ENCODE measurements around the gene PTPRD.

PTPRD gene

GRCh38 chr9:8772302-8772701, 1840.5 kb downstream of the PTPRD start:
- DNase-seq (ENCODE audit: low spot score): no peak

DNA sequence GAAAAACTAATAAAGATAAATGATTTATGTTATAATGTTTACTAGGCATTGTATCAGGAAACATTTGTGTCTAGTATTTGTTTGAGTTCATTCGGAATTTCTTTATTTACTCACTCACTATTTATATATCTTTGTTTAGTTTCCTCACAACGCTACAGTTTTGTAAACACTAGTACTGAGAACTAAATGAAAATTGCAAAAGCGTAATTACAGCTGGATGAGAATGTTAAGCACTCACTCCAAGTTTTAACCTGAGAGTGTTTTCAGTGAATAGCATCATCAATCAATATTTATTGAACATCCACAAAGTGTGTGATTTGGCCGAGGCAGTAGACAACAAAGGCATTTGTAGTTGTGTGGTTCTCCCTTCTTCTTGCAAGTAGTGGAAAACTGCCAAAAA, 1843.6 kb downstream of the PTPRD start:
- no peak for DNase-seq (ENCODE audit: low spot score)

DNA sequence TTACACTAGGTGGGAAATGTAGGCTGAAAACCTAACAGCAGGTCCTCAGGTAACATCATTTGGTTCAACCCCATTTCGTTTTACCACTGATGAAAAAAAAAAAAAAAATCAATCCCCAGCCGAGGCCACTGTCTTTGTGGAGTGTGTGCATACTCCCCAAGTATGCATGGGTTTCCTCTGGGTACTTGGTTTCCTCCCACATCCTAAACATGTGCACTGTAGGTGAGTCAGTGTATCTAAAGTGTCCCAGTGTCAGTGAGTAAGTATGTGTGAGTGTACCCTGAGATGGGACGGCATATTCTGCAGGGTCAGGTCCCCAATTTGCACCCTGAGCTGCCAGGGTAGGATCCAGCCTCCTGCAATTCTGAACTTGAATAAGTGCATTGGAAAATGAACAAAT, 1846.7 kb downstream of the PTPRD start:
- DNase-seq (ENCODE audit: low spot score): no peak

DNA sequence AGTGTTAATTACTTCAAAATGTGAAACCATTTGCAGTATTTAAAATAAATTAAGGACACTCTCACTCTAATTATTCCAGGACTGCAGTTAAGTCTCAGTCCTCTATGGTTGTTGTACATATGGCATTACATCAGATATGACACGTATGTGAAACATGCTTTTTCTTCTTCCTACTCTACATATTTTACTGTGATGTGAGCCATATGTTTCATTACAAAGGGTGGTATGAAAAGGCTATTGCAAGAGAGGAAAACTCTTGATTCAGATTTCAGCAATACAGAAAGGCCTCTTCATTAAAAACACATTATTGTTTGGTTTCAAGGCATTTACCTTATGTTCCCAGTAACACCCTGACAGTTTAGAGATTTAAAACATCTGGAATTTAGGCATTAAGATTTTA, 1848.8 kb downstream of the PTPRD start:
- no peak for DNase-seq (ENCODE audit: low spot score)

DNA sequence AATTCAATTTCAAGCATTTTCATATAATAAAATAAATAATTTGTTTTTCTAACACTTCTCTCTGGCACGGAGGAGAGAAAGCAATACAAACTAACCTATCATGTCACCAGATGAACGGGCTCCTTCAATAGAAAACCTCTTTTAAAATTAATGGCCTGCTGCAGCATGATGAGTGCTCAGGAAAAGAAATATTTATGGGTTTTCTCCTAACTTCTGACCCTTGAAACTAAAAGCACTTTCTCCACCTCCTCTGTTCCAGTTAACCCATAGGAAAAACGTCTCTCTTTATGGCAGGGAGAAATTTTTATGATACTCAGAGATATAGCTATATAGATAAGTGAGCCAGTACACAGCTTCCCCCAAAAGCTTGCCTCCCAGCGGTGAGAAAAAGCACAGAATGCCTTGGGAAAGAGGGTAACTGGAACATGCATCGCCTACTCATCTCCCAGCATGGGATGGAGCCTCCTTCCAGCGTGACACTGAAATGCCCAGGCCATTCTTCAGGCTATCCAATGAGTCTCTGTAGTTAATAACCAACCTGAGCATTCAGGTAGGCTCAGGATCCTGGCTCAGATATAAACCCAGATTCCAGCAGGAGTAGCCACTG, 1850.2 kb downstream of the PTPRD start:
- DNase-seq (ENCODE audit: low spot score): no peak

GRCh38 chr9:8760000-8760767, 1852.6 kb downstream of the PTPRD start:
- no peak for DNase-seq (ENCODE audit: low spot score)

DNA sequence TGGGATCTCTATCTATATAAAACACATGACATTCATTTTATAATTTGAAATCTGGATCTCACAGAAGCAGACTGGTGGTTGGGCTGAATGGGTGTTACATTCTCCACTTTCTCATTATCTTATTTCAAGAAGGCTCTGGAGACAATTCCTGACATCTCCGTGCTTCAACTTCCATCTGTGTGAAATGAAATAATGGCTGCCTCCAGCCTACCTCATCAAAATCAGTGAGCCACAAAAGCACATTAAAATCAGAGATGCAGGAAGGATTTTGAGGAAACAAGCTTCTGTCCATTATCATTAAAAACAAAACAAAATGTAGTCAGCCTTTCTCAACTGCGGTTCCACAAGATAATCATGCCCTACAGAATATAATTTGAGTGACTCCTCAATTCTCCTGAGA, 1854.9 kb downstream of the PTPRD start:
- DNase-seq (ENCODE audit: low spot score): no peak

GRCh38 chr9:8754751-8755150, 1858.1 kb downstream of the PTPRD start:
- DNase-seq (ENCODE audit: low spot score): no peak

DNA sequence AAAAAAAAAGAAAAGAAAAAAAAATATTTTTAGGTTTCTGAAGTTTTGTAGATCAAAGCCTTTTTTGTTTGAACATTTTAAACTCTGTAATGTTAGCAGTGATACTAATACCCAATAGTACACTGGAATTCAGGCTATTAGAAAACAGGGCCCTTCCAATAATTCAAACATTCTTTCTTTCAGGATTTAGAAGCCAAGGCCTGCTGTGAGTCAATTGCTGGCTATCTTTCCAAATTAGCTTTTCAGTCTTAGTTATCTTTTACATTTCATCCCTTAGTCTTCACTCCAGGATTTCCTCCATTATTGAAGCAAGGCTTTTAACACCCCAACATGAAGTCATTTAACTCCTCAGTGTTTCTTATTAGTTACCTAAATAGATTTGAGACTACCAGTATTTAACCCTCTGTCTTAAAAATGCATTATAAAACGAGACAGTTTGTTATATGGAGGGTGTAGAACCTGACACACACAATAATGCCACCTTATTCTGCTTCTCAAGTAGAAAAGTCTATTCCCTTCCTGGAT, 1861.3 kb downstream of the PTPRD start:
- DNase-seq (ENCODE audit: low spot score): no peak

- no peak for DNase-seq (ENCODE audit: low spot score)
These were observed 1862.2 kb downstream of the PTPRD start for GRCh38 chr9:8750639-8751051.

- no peak for DNase-seq (ENCODE audit: low spot score)
These were observed 1867.5 kb downstream of the PTPRD start for GRCh38 chr9:8745347-8745746.

- no peak for DNase-seq (ENCODE audit: low spot score)
These were observed 1873.9 kb downstream of the PTPRD start for GRCh38 chr9:8738945-8739344.

- no peak for DNase-seq (ENCODE audit: low spot score)
These were observed 1876.0 kb downstream of the PTPRD start for GRCh38 chr9:8736805-8737204.

GRCh38 chr9:8734760-8735159, 1878.0 kb downstream of the PTPRD start:
- no peak for DNase-seq (ENCODE audit: low spot score)

DNA sequence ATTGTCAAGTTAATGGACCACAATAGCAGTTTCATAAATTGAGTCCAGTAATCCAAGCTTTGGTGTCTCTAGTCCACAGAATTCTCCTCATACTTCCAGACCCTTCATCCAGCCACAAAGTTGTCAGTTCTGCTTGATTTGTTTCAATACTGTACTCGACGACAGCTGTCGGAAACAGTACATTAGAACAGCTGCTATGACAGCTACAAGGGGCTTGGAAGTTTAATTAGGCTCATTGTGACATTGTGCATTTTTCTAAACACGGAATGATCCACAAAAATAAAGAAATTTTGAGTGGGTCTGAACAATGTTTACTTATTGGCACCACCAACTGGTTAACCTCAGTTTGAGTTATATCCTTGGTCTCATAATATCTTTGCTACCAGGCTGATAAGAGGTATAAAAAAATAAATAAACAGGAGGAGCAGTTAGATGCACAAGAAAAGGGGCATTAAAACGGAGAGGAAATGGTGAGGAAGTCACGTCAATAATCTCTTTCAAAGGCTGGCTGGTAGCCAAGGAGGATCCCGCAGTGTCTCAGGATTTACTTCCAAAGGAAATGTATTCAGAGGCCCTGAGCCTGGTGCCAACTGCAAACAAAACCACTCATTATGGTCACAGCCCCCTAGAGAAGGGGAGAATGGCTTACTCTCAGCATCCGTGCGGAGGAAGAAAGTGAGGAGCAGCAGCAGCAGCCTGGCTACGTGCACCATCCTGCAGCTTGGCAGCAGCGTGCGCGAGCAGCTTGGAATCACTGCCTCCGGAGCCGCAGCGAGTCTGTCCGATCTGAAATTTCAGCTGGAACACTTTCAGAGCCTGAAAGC, 1879.5 kb downstream of the PTPRD start:
- DNase-seq (ENCODE audit: low spot score): no peak

- DNase-seq (ENCODE audit: low spot score): no peak
These were observed 1880.3 kb downstream of the PTPRD start for GRCh38 chr9:8732367-8733075.

DNA sequence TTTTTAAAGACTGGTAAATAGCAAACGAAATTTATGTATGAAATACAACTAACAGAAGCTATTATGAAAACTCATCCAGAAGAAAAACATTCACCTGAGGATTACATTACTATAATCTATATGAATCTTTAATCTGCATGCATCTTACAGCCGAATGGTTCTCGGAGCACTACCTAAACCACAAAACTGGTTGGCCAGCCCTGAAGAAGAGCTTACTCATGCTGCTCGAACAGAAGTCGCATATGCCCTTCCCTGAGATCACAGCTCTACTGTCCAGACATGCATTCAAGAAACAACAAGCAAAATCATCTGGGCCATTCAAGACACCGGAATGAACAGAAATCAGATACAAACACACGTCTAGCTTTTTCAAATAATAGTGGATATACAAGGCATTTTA, 1882.2 kb downstream of the PTPRD start:
- DNase-seq (ENCODE audit: low spot score): no peak

DNA sequence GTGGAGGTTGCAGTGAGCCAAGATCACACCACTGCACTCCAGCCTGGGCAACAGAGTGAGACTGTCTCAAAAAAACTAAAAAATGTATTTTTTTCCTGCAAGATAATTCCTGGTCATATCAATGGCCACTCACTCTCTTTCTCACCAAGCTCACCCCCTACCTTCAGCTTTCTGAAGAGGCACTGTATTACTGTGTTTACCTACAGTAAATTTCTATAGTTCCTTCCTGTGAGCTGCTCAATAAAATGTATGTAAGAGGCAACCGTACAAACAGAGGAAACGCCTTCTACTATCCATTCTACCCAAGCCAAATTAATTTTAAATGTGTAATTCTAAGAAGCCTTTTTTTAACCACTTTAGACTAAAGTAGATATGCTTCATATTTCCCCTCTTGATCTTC, 1883.9 kb downstream of the PTPRD start:
- DNase-seq (ENCODE audit: low spot score): no peak

DNA sequence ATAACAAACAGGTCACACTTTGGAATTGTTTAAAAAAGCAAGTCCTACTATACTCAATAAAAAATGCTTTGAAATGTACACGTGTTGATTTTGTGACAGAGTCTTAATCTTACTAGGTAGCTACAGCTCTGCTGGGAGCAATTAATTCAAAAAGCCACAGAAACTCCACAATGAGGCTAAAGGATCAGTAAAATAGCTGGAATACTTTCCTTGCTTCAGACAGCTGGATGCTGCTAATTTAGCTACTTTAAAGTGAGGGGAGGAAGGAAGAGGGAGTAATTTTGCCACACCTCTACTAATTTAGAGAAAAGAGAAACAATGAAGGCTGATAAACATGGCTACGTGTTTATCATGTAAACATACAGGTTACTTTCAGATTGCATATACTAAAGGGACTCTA, 1885.6 kb downstream of the PTPRD start:
- DNase-seq (ENCODE audit: low spot score): no peak

GRCh38 chr9:8726692-8727091, 1886.1 kb downstream of the PTPRD start:
- no peak for DNase-seq (ENCODE audit: low spot score)

GRCh38 chr9:8725635-8726034, 1887.2 kb downstream of the PTPRD start:
- no peak for DNase-seq (ENCODE audit: low spot score)
